Measurements from ENCODE around the gene CMTM3.

DNA sequence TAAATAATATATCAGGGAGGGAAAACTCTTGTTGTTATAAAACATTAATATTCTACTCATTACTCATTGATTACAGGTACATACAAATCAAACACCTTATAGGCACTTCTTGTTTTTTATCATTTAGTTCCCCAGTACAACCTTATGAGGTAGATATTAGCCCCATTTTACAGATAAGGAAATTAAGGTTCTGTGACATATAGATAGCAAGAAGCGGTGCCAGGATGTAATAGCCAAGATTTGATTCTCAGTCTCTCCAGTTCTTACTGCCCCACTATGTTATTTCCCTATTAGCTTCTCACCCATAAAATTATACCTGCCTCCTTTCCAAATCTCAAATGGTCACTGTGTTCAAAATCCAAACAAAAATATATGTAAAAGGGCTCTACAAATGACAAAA lies 36.9 kb downstream of the CMTM3 start:
- TF ChIP-seq EZH2 (IDR thresholded peaks at IDR 0.05; ENCODE audit: low read length) (no peak), CTCF (optimal IDR thresholded peaks at IDR 0.05 in 1 of 3, IDR thresholded peaks at IDR 0.05 in 1 of 3, conservative IDR thresholded peaks at IDR 0.05 in 1 of 3; ENCODE audit: extremely low read depth in 1 of 3, insufficient read depth in 2 of 3, low read length in 3 of 3) (no peak)
